ENCODE measurements around the gene SHROOM3.

DNA sequence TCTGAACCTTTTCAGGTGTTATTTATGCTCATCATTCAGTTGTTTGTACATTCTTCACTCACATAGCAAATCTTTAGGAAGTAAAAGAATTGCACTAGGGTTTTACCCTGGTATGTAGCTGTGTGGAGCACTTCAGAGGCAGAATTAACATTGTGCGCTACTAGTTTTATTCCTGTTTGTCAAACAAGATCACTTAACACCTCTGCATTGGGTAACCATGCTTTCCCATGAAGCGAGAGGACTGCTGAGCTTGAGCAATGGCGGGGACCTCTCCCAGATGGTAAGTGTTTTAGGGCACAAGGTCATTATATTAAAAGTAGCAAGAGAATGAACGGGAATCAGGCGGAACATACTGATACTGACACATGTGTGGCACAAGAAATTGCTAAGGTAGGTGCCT lies 59.2 kb downstream of the SHROOM3 start:
- TF ChIP-seq CTCF (IDR thresholded peaks at IDR 0.05), result no peak
- TF ChIP-seq POLR2A (IDR thresholded peaks at IDR 0.05), result no peak
- TF ChIP-seq POLR2AphosphoS5 (IDR thresholded peaks at IDR 0.05), result no peak
- TF ChIP-seq EP300 (IDR thresholded peaks at IDR 0.05), result no peak

Data from stomach (tissue), 4 donors.